MCF 10A (cell line): Measurements from ENCODE around the gene FIGN. TPM values are rescaled to one million over a fixed set of nuclear protein-coding genes. Genes with fewer than 3 reads are reported as not detected.

Source experiments
- BruUV-seq: library from RNA; stranded (reverse); fragments of 400-500 nt; replicated peaks from 2 replicates; lab custom pipeline; 2021; lab: Mats Ljungman, UMichigan
- CTCF ChIA-PET: fragments of 300-600 bp; sonication (Branson Sonifier 250); formaldehyde crosslinking; extraction: SDS; loops from one replicate; lab custom pipeline; 2021; ENCODE audit warnings: antibody characterized with exemption, inconsistent platforms; lab: Yijun Ruan, JAX
- POLR2A ChIA-PET: fragments of 300-600, 350-650 bp; sonication (Branson Sonifier 250); formaldehyde crosslinking; extraction: SDS; loops from one replicate; lab custom pipeline; 2020; ENCODE audit warnings: antibody characterized with exemption, inconsistent platforms; lab: Yijun Ruan, JAX
- DNase-seq: peaks from one replicate; pipeline ENCODE4 v3.0.0-alpha.2; 2018; ENCODE audit not compliant: unreplicated experiment
- H3K27ac Mint-ChIP-seq: one replicate; pipeline ENCODE4 v1.8.0; 2022; ENCODE audit warnings: mild to moderate bottlenecking, low read depth, mixed read lengths; ENCODE audit not compliant: unreplicated experiment
- H3K27me3 Mint-ChIP-seq: one replicate; pipeline ENCODE4 v1.8.0; 2022; ENCODE audit warnings: mixed read lengths; ENCODE audit not compliant: insufficient read depth, unreplicated experiment
- H3K36me3 Mint-ChIP-seq: one replicate; pipeline ENCODE4 v1.8.0; 2022; ENCODE audit warnings: mild to moderate bottlenecking, moderate library complexity, mixed read lengths; ENCODE audit not compliant: insufficient read depth, unreplicated experiment
- H3K4me1 Mint-ChIP-seq: one replicate; pipeline ENCODE4 v1.8.0; 2022; ENCODE audit warnings: mixed read lengths; ENCODE audit not compliant: insufficient read depth, unreplicated experiment
- H3K4me3 Mint-ChIP-seq: one replicate; pipeline ENCODE4 v1.8.0; 2022; ENCODE audit warnings: mild to moderate bottlenecking, moderate library complexity, mixed read lengths; ENCODE audit not compliant: unreplicated experiment
- H3K9me3 Mint-ChIP-seq: one replicate; pipeline ENCODE4 v1.8.0; 2022; ENCODE audit warnings: mixed read lengths; ENCODE audit not compliant: unreplicated experiment
- CTCF ChIP-seq: fragments of 200-600 bp; IDR thresholded peaks from one replicate; pipeline ENCODE4 v1.8.0; 2022; ENCODE audit warnings: antibody characterized with exemption, mild to moderate bottlenecking; ENCODE audit not compliant: unreplicated experiment
- intact Hi-C: fragments of 100-400 bp; cut with micrococcal nuclease; formaldehyde crosslinking; loops from 2 replicates; pipeline ENCODE4 v1.14.1; 2022
- total RNA-seq: library from RNA; stranded (reverse); gene quantifications from 2 replicates; pipeline ENCODE4 v1.2.3, GENCODE V29; 2022

FIGN gene
- total RNA-seq, 1 experiment from 2014 or later: 11.7 TPM

GRCh38 chr2:163662141-163662780 lies 73.5 kb downstream of the FIGN start:
- no peak for DNase-seq
- CTCF ChIA-PET: interaction anchor here (0.6 kb wide), 2 partner anchors 125 to 819 kb away, joined by 3 to 4 read pairs; no protein-coding TSS in a partner anchor
- peaks cover 73% of the 10 kb centered on the region for H3K4me1 Mint-ChIP-seq

DNA sequence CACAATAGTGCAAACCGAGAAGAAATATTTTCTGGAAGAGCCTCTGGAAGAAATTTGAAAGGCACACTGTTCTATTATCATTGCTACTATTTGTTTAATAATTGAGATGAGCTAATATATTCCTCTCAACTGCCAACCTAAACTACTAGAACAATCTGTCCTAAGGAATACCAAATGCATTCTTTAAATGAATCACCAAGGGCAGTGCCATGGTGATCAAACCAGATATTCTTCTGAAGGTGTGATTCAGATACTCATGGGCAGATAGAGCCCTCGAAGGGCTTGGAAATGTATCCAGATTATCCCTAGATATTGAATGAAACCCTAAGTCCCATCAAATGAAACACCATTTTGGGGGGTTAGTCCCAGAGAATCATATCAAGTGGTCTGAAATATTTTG lies 76.6 kb downstream of the FIGN start:
- Mint-ChIP-seq H3K36me3 (peaks cover 18% of the 10 kb centered on the region), H3K4me1 (peaks cover 62% of the 10 kb centered on the region), H3K27me3 (no peaks in the 10 kb centered on the region), H3K9me3 (no peaks in the 10 kb centered on the region), H3K4me3 (peak overlapping the region; percentile 8), H3K27ac (peak overlapping the region; percentile 92)
- peak; percentile 47 for DNase-seq
- TF ChIP-seq CTCF: no peak
- ChIA-PET POLR2A (interaction anchor here (1.2 to 2.4 kb wide), 4 partner anchors 9 to 76 kb away, joined by 3 to 8 read pairs (median 4); partner anchors contain the start of gene FIGN), CTCF (interaction anchor here (0.6 to 0.7 kb wide), 2 partner anchors 11 to 113 kb away, joined by 3 to 4 read pairs; no protein-coding TSS in a partner anchor)
- no TSS peak for BruUV-seq
- intact Hi-C loops: no loop called here

More at GRCh38 chr2:163662141-163662780, 73.5 kb downstream of the FIGN start:
- no peak for TF ChIP-seq CTCF
- BruUV-seq: no TSS peak
- intact Hi-C loops: loop anchor here (10.0 kb wide), 1 partner anchor 467 kb away; no protein-coding TSS in a partner anchor
- H3K27ac Mint-ChIP-seq: peak overlapping the region; percentile 96
- peak overlapping the region; percentile 17 for H3K4me3 Mint-ChIP-seq
- H3K9me3 Mint-ChIP-seq: no peaks in the 10 kb centered on the region
- no peaks in the 10 kb centered on the region for H3K27me3 Mint-ChIP-seq
- POLR2A ChIA-PET: interaction anchor here (0.9 kb wide), 1 partner anchor 492 kb away, joined by 3 read pairs; no protein-coding TSS in a partner anchor
- H3K36me3 Mint-ChIP-seq: peaks cover 21% of the 10 kb centered on the region

DNA sequence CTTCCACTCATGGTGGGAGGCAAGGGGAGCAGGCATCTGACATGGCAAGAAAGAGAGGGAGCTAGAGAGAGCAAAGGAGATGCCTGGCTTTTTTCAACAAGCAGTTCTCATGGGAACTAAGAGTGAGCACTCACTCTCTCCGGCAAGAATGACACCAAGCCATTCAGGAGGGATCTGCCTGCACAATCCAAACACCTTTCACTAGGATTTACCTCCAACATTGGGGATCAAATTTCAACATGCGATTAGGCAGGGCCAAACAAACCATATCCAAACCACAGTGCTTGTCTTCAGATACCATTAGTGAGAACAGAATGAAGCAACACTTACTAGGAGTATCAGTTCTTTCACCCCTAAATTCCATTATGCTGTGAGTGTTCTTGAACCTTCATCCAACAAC lies 77.3 kb downstream of the FIGN start:
- peak; percentile 58 for DNase-seq
- Mint-ChIP-seq H3K27ac (peak overlapping the region; percentile 92), H3K9me3 (no peaks in the 10 kb centered on the region), H3K4me1 (peaks cover 56% of the 10 kb centered on the region), H3K36me3 (peaks cover 14% of the 10 kb centered on the region), H3K4me3 (peak overlapping the region; percentile 8), H3K27me3 (no peaks in the 10 kb centered on the region)
- ChIA-PET CTCF (interaction anchor here (0.6 to 0.7 kb wide), 3 partner anchors 12 to 330 kb away, joined by 3 to 4 read pairs (median 3); no protein-coding TSS in a partner anchor), POLR2A (interaction anchor here (0.7 to 2.4 kb wide), 4 partner anchors 67 to 380 kb away, joined by 4 to 8 read pairs (median 4); partner anchors contain the start of gene FIGN)
- TF ChIP-seq CTCF: no peak
- BruUV-seq: no TSS peak
- intact Hi-C loops: no loop called here

- ChIA-PET POLR2A (interaction anchor here (2.4 kb wide), 1 partner anchor 78 kb away, joined by 8 read pairs; the partner anchor contains the start of gene FIGN), CTCF (interaction anchor here (0.9 kb wide), 1 partner anchor 45 kb away, joined by 3 read pairs; no protein-coding TSS in a partner anchor)
- H3K4me3 Mint-ChIP-seq: peak overlapping the region; percentile 42
- intact Hi-C loops: no loop called here
- H3K9me3 Mint-ChIP-seq: no peaks in the 10 kb centered on the region
- TF ChIP-seq CTCF: no peak
- H3K27me3 Mint-ChIP-seq: no peaks in the 10 kb centered on the region
- H3K4me1 Mint-ChIP-seq: peaks cover 60% of the 10 kb centered on the region
- peak; percentile 33 for DNase-seq
- peak overlapping the region; percentile 92 for H3K27ac Mint-ChIP-seq
- no TSS peak for BruUV-seq
- peaks cover 14% of the 10 kb centered on the region for H3K36me3 Mint-ChIP-seq
These were observed 78.5 kb downstream of the FIGN start for GRCh38 chr2:163657281-163657656.
